ENCODE data around the gene MAP4K3. TPM values are rescaled to one million over a fixed set of nuclear protein-coding genes. Genes with fewer than 3 reads are reported as not detected.
"Not testable (repeated sequence)": the region's sequence is repeated elsewhere in the genome, so short reads cannot be mapped to it uniquely, and the experiment has no call there.

MAP4K3 gene
- total RNA-seq, 1 donor from 2014 or later, result 31.4 TPM

- intact Hi-C loops (cut with micrococcal nuclease), result no loop called here
- DNase-seq (no peak), ATAC-seq (peak; percentile 61)
These were observed 170.8 kb downstream of the MAP4K3 start for GRCh38 chr2:39266139-39266805.

GRCh38 chr2:39265315-39265714 is 171.8 kb downstream of the MAP4K3 start:
- intact Hi-C loops (cut with micrococcal nuclease), result no loop called here
- no peak for ATAC-seq

DNA sequence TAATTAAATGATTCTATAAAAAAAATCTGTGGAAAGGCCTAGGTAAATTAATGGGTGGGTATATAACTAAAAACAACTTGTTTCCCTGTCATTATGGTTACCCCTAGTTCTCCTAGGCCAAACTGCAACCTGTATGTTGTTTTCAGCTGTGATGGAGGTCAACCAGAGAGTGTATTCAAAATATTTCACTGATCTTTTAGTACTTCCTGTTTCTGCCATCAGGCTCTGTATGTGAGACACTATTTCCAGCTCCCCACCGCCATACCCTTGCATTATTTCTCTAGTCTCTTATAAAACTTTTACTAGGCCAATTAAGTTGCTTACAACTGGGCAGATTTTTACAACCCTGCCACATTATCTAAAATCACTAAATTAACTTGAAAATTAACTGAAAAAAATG is 172.4 kb downstream of the MAP4K3 start:
- ATAC-seq (no peak), DNase-seq (no peak)
- intact Hi-C loops (cut with micrococcal nuclease), result no loop called here

More at GRCh38 chr2:39265315-39265714, 171.8 kb downstream of the MAP4K3 start:
- no peak for DNase-seq

DNA sequence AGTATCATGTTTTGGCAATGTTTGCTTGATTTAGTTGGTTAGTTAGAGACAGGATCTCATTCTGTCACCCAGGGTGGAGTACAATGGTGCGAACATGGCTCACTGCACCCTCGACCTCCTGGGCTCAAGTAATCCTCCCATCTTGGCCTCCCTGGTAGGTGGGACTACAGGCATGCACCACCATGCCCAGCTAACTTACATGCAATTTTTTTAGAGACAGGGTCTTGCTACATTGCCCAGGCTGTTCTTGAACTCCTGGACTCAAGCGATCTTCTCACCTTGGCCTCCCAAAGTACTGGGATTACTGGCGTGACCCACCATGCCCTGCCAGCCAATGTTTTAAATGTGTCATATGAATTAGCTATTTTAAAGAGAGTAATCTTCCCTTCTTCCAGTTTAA is 177.0 kb downstream of the MAP4K3 start:
- intact Hi-C loops (cut with micrococcal nuclease), result no loop called here
- ATAC-seq (no peak), DNase-seq (no peak)

DNA sequence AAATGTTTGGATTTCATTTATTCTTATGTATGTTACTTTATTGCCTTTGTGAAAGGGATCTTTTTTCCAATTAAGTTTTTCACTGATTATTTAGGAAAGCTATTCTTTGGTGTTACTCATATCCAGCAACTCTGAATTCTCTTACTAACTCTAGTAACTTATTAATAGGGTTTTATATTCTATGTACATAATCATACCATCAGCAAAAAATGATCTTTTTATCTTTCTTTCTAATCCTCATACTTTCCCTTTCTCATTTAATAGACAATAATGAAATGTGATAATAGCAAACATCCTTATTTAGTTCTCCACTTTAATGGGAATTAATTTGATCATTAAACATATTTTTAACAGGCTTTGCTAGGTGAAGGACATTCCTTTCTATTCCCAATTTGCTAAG is 181.0 kb downstream of the MAP4K3 start:
- DNase-seq, result no peak
- intact Hi-C loops (cut with micrococcal nuclease), result no loop called here
- ATAC-seq, result no peak

- DNase-seq (peak; percentile 44), ATAC-seq (peak; percentile 67)
- intact Hi-C loops (cut with micrococcal nuclease), result no loop called here
These were observed 184.1 kb downstream of the MAP4K3 start for GRCh38 chr2:39252888-39253518.

- ATAC-seq (peak; percentile 70), DNase-seq (no peak)
- intact Hi-C loops (cut with micrococcal nuclease), result no loop called here
These were observed 189.5 kb downstream of the MAP4K3 start for GRCh38 chr2:39247512-39248043.

- DNase-seq (no peak), ATAC-seq (no peak)
- intact Hi-C loops (cut with micrococcal nuclease), result no loop called here
These were observed 190.6 kb downstream of the MAP4K3 start for GRCh38 chr2:39246382-39246980.

DNA sequence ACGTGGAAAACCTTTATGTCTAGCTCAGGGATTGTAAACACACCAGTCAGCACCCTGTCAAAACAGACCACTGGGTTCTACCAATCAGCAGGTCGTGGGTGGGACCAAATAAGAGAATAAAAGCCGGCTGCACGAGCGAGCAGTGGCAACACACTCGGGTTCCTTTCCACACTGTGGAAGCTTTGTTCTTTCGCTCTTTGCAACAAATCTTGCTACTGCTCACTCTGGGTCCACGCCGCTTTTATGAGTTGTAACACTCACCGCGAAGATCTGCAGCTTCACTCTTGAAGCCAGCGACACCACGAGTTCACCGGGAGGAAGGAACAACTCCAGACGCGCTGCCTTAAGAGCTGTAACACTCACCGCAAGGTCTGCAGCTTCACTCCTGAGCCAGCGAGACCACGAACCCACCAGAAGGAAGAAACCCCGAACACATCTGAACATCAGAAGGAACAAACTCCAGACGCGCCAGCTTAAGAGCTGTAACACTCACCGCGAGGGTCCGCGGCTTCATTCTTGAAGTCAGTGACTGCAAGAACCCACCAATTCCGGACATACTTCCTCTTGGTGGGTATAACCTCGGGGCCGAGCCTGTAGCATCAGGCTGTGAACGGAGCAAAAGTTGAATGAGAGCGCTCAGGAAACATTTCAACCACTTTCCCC is 192.0 kb downstream of the MAP4K3 start:
- intact Hi-C loops (cut with micrococcal nuclease); DNase-seq; ATAC-seq: not testable (repeated sequence)

GRCh38 chr2:39244241-39244862 is 192.7 kb downstream of the MAP4K3 start:
- intact Hi-C loops (cut with micrococcal nuclease); DNase-seq; ATAC-seq: not testable (repeated sequence)

DNA sequence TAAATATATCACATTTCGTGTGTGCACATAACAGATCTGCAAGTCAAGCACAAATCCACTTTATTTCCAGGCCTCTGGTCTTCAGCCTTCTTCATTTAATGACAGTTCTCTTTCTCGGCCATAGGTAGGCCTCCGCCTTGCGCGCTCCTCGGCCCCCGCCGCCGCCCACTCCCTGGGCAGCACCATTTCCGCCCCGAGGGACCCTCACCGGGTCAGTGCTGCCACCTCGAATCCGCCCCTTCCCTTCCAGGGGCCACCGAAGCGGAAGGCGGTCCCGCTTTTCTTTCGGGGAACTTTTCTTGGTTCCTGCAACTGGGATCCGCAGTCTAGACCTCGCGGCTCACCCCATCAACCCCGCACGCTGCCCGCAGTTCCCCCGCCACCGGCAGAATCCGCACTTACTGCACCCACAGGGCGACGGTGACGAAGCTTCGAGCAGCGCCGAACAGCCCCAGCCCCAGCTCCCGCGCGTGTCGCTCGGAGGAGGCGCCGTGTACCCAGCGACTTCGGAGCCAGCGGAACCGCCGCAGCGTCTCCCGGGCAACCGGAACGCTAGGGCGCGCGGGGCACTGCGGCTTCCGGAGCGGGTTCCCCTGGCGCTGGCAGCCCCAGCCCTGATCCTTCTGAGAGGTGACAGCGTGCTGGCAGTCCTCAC is 193.5 kb downstream of the MAP4K3 start, which contains the start of gene CDKL4:
TSS of gene CDKL4 (minus strand) at position 502 of the 655 bp plus-strand sequence.
- ATAC-seq (peak; percentile 51), DNase-seq (peak; percentile 54)
- intact Hi-C loops (cut with micrococcal nuclease), result no loop called here

- ATAC-seq (peak; percentile 61), DNase-seq (no peak)
- intact Hi-C loops (cut with micrococcal nuclease), result no loop called here
These were observed 195.5 kb downstream of the MAP4K3 start for GRCh38 chr2:39241588-39241987.

DNA sequence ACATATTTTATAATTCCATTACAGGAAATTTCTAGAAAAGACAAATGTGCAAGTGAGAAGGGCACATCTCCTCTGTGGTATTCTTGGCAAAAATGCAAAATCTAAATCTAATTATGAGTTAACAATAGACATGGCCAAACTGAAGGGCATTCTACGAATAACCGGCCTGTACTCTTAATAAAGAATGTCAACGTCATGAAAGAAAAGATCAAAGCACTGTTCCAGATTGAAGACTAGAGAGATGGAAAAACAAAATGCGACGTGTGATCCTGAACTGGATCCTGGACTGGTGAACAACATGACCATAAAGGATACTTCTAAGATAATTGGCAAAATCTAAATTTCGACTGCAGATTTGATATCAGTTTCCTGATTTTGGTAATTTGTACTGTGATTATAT is 196.3 kb downstream of the MAP4K3 start:
- intact Hi-C loops (cut with micrococcal nuclease), result no loop called here
- DNase-seq (no peak), ATAC-seq (peak; percentile 16)

DNA sequence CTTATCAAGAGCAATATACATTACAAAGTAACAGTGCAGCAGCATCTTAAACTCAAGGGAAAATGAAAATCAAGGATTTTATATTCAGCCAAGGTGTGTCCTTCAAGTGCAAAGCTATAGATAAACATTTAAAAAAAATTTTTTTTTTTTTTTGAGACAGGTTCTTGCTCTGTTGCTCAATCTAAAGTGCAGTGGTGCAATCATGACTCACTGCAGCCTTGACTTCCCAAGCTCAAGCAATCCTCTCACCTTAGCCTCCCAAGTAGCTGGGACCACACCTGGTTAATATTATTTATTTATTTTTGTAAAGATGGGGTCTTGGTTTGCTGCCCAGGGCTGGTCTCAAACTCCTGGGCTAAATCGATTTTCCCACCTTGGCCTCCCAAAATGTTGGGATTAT is 202.3 kb downstream of the MAP4K3 start:
- intact Hi-C loops (cut with micrococcal nuclease), result no loop called here
- DNase-seq (no peak), ATAC-seq (no peak)

GRCh38 chr2:39232141-39232540 is 204.9 kb downstream of the MAP4K3 start:
- ATAC-seq, result no peak
- intact Hi-C loops (cut with micrococcal nuclease), result no loop called here

DNA sequence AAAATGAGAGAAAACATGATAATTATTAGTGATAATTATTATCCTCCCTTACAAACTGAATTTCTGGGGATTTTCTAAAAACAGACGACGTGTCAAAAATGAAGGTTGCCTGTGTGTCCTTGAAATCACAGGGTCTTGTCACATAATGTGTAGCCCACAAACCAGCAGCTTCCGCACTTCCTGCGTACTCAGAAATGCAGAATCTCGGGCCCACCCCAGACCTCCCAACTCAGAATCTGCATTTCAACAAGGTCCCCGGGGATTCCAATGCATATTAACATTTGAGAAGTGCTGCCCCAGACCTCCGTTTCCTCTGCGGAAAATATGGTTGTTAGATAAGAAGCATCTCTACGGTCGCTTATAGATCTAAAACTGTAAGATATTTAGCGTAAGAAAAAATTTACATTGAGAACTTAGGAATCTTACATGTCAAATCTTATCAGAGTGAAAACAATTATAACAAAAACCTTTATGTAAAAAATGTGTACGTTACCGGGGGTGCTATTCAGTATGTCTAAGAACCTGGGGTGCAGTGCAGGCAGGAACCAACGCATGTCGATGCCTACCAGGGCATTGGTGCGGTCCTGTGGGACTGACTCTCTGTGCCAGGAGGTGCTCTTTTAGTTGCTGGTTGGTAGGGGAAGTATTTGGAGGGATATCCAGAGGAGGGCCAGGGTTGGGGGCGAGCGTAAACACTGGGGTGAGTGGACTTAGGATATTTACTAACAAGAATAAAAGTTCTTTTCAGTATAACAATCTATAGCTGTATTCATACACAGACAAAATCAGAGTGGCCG is 208.5 kb downstream of the MAP4K3 start:
- DNase-seq, result no peak
- intact Hi-C loops (cut with micrococcal nuclease), result loop anchor here (5.0 kb wide), 2 partner anchors 111 to 281 kb away; no protein-coding TSS in a partner anchor
- ATAC-seq, result peak; percentile 53

More at GRCh38 chr2:39232141-39232540, 204.9 kb downstream of the MAP4K3 start:
- DNase-seq, result no peak

DNA sequence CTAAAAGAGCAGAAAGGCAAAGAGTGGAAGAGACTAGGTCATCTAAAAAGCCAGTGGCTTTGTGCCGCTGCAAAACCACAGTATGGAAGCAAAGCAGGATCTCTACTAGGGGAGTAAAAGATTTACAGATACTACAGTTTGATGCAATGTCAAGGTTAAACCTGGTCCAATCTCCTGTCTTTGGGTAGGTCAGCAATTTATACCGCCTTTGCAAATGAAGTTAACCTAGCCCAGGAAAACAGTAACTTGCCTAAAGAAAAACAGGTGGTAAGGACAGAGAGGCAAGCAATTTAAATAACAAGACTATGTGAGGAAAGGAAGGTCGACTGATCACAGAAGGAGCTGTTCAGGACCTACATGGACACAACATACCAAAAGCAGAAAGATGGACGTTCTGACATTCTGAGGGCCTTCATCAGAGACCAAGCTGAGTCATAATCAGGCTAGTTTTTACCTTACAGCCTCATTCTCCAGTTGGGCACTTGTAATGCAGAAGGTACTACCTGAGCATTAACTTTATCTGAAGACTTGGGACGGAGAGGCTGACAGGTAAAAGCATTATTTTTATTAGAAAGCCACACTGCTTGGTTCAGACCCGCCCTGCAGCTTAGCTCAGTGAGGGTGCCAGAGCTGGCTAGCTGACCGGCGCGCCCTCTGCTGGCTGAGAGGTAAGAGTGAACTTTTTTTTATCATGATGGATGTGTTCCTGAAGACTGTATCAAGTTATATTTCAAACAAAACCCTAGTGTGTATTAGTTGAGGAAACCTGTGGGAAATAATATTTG is 209.3 kb downstream of the MAP4K3 start:
- intact Hi-C loops (cut with micrococcal nuclease), result loop anchor here (2.0 to 5.0 kb wide), 3 partner anchors 111 to 281 kb away; no protein-coding TSS in a partner anchor
- ATAC-seq (peak; percentile 89), DNase-seq (peak; percentile 86)
